HepG2 (cell line): ENCODE results near the gene MXI1. TPM values are rescaled to one million over a fixed set of nuclear protein-coding genes. Genes with fewer than 3 reads are reported as not detected.

Experiments used
- ATAC-seq: fragments of 200-7000 bp; cut with Tn5 transposase; 3 replicates; pipeline ENCODE4 v1.9.1; 2020; ENCODE audit warnings: mild to moderate bottlenecking, moderate library complexity
- BruUV-seq: library from RNA; stranded (reverse); fragments of 400-500 nt; replicated peaks from 2 replicates; lab custom pipeline; 2021; lab: Mats Ljungman, UMichigan
- CTCF ChIA-PET: fragments of 300-600 bp; formaldehyde crosslinking; extraction: SDS; loops from one replicate; lab custom pipeline; 2021; ENCODE audit warnings: low total read pairs, inconsistent platforms, low intra/inter-chr PET ratio; lab: Yijun Ruan, JAX
- POLR2A ChIA-PET: fragments of 350-600 bp; sonication (Branson Sonifier 250); formaldehyde crosslinking; loops from one replicate; lab custom pipeline; 2020; ENCODE audit warnings: antibody characterized with exemption, inconsistent platforms; lab: Yijun Ruan, JAX
- DNase-seq: peaks from one replicate; pipeline ENCODE4 v3.0.0-alpha.2; 2015; ENCODE audit warnings: low spot score
- FAIRE-seq: peaks from 3 replicates; lab custom pipeline; 2011; peaks lifted over from hg19 to GRCh38; lab: Jason Lieb, UNC
- H2AFZ ChIP-seq: one replicate; pipeline ENCODE4 v1.6.1; 2011; ENCODE audit warnings: low read length, inconsistent platforms
- H3K27ac ChIP-seq: fragments of 300-600 bp; 3 replicates; pipeline ENCODE4 v1.8.0; 2011; ENCODE audit warnings: mixed run types, mild to moderate bottlenecking, mixed read lengths, low read length, inconsistent platforms; ENCODE audit not compliant: insufficient read depth; ENCODE audit errors: extremely low read length
- H3K27me3 ChIP-seq, 2 experiments: fragments of 200-600 bp in 1 of 2; 2 replicates in 1 of 2; 3 replicates in 1 of 2; pipeline versions ENCODE4 v1.6.0 to v1.8.0; 2011; ENCODE audit warnings: low read length in 2 of 2, mild to moderate bottlenecking in 2 of 2, moderate library complexity in 2 of 2, inconsistent platforms in 1 of 2; ENCODE audit not compliant: insufficient read depth in 2 of 2, control insufficient read depth in 1 of 2
- H3K36me3 ChIP-seq, 2 experiments: fragments of 200-600 bp in 1 of 2; replicated peaks in 1 of 2; 2 replicates in 1 of 2; 3 replicates in 1 of 2; pipeline versions ENCODE4 v1.5.1 to v1.8.0; 2011; ENCODE audit warnings: low read length in 2 of 2, inconsistent platforms in 1 of 2; ENCODE audit not compliant: insufficient read depth in 2 of 2, control insufficient read depth in 1 of 2
- H3K4me1 ChIP-seq: 2 replicates; pipeline ENCODE4 v1.5.1; 2012; ENCODE audit warnings: low read length, inconsistent platforms; ENCODE audit not compliant: insufficient read depth
- H3K4me2 ChIP-seq: 2 replicates; pipeline ENCODE4 v1.6.0; 2011; ENCODE audit warnings: low read depth, low read length, inconsistent platforms
- H3K4me3 ChIP-seq, 3 experiments: fragments of 200-600 bp in 1 of 3; sonication (generic), shearing (Covaris generic) in 1 of 3; replicated peaks in 1 of 3; 2 replicates each; pipeline ENCODE4 v1.5.1; 2011 to 2016; ENCODE audit warnings: low read length in 3 of 3, inconsistent platforms in 2 of 3, low read depth in 2 of 3, mild to moderate bottlenecking in 2 of 3, control low read depth in 1 of 3, mixed read lengths in 1 of 3; ENCODE audit not compliant: insufficient read depth in 1 of 3
- H3K79me2 ChIP-seq: one replicate; pipeline ENCODE4 v1.6.1; 2011; ENCODE audit warnings: low read length, inconsistent platforms; ENCODE audit not compliant: insufficient read depth
- H3K9ac ChIP-seq: 2 replicates; pipeline ENCODE4 v1.6.0; 2011; ENCODE audit warnings: mild to moderate bottlenecking, low read depth, low read length, inconsistent platforms; ENCODE audit not compliant: insufficient read depth
- H3K9me3 ChIP-seq: 2 replicates; pipeline ENCODE4 v1.5.1; 2012; ENCODE audit warnings: mild to moderate bottlenecking, low read length
- H4K20me1 ChIP-seq: 2 replicates; pipeline ENCODE4 v1.6.0; 2011; ENCODE audit warnings: inconsistent platforms, mild to moderate bottlenecking, low read length, moderate library complexity; ENCODE audit not compliant: insufficient read depth
- ATAD3A ChIP-seq: sonication (generic); formaldehyde crosslinking; IDR thresholded peaks from 2 replicates; pipeline ENCODE4 v1.4.0; 2020; ENCODE audit warnings: missing genetic modification reagents
- CBX2 ChIP-seq, 2 experiments: fragments of 200-600 bp in 1 of 2; sonication (generic); formaldehyde crosslinking in 1 of 2; IDR thresholded peaks; 2 replicates each; pipeline versions ENCODE4 v1.7.0 to v1.8.1; 2018 to 2022; ENCODE audit warnings: low read depth in 2 of 2, low read length in 1 of 2, mild to moderate bottlenecking in 1 of 2, missing genetic modification reagents in 1 of 2
- CCDC6 ChIP-seq: sonication (generic); formaldehyde crosslinking; IDR thresholded peaks from 2 replicates; pipeline ENCODE4 v1.8.1; 2022; ENCODE audit warnings: mild to moderate bottlenecking, missing genetic modification reagents, moderate library complexity
- ELK4 ChIP-seq: sonication (generic); formaldehyde crosslinking; IDR thresholded peaks from 2 replicates; pipeline ENCODE4 v1.9.0; 2021; ENCODE audit warnings: missing genetic modification reagents, borderline replicate concordance
- HOXD1 ChIP-seq: sonication (generic); formaldehyde crosslinking; IDR thresholded peaks from 2 replicates; pipeline ENCODE4 v1.5.0; 2020; ENCODE audit warnings: missing genetic modification reagents
- IKZF1 ChIP-seq: fragments of 450-650 bp; IDR thresholded peaks from 2 replicates; pipeline ENCODE4 v1.7.1; 2016
- IRF9 ChIP-seq: sonication (generic); formaldehyde crosslinking; IDR thresholded peaks from 2 replicates; pipeline ENCODE4 v1.8.0; 2022; ENCODE audit warnings: missing genetic modification reagents, mild to moderate bottlenecking, borderline replicate concordance
- KMT2A ChIP-seq: sonication (generic); formaldehyde crosslinking; IDR thresholded peaks from 2 replicates; pipeline ENCODE4 v1.4.0; 2020; ENCODE audit warnings: missing genetic modification reagents
- MNT ChIP-seq: fragments of 450-650 bp; IDR thresholded peaks from 2 replicates; pipeline ENCODE4 v1.6.1; 2016
- MYPOP ChIP-seq: sonication (generic); formaldehyde crosslinking; IDR thresholded peaks from 2 replicates; pipeline ENCODE4 v1.8.1; 2023; ENCODE audit warnings: mild to moderate bottlenecking, moderate library complexity, missing genetic modification reagents
- RBM39 ChIP-seq: fragments of 200-400 bp; formaldehyde crosslinking; IDR thresholded peaks from one replicate; pipeline ENCODE4 v1.6.1; 2018; ENCODE audit warnings: antibody characterized with exemption, mild to moderate bottlenecking, low read depth, low read length; ENCODE audit not compliant: poor library complexity, severe bottlenecking
- SIX4 ChIP-seq: sonication (generic); formaldehyde crosslinking; IDR thresholded peaks from 2 replicates; pipeline ENCODE4 v1.4.0; 2020; ENCODE audit warnings: missing genetic modification reagents
- SNAI1 ChIP-seq: sonication (generic); formaldehyde crosslinking; IDR thresholded peaks from 2 replicates; pipeline ENCODE4 v1.5.0; 2020; ENCODE audit warnings: mild to moderate bottlenecking, missing genetic modification reagents, borderline replicate concordance
- ZBTB4 ChIP-seq: sonication (generic); formaldehyde crosslinking; IDR thresholded peaks from 2 replicates; pipeline ENCODE4 v1.4.0; 2020; ENCODE audit warnings: missing genetic modification reagents, mild to moderate bottlenecking, borderline replicate concordance
- ZNF136 ChIP-seq: sonication (generic); formaldehyde crosslinking; IDR thresholded peaks from 2 replicates; pipeline ENCODE4 v1.8.1; 2022; ENCODE audit warnings: low read depth, mild to moderate bottlenecking, moderate library complexity, missing genetic modification reagents
- ZNF234 ChIP-seq: sonication (generic); formaldehyde crosslinking; conservative IDR thresholded peaks from 2 replicates; pipeline ENCODE4 v1.5.1; 2020; ENCODE audit warnings: mild to moderate bottlenecking, missing genetic modification reagents
- ZNF788 ChIP-seq: sonication (generic); formaldehyde crosslinking; IDR thresholded peaks from 2 replicates; pipeline ENCODE4 v1.5.0; 2020; ENCODE audit warnings: mild to moderate bottlenecking, missing genetic modification reagents, borderline replicate concordance
- WGBS: methylation state at CpG from one replicate; pipeline ENCODE4 v1.1.6; 2017; ENCODE audit warnings: low lambda C conversion rate; 5-methylcytosine and 5-hydroxymethylcytosine counted together
- in situ Hi-C: cut with HindIII; loops from 2 replicates; pipeline ENCODE4 v1.10.0; 2017; ENCODE audit warnings: low pct_unique_long_range_greater_than_20kb; ENCODE audit not compliant: extremely low pct_ligation_motif_present
- intact Hi-C: fragments of 100-400 bp; cut with micrococcal nuclease; formaldehyde crosslinking; loops from one replicate; pipeline ENCODE4 v1.10.0; 2022; ENCODE audit not compliant: unreplicated experiment
- polyA plus RNA-seq, 8 experiments: library from polyadenylated mRNA; depleted of rRNA in 3 of 8; stranded (reverse) in 7 of 8; unstranded in 1 of 8; fragments of >200 nt; fragmentation: Illumina TruSeq in 4 of 8; extraction: Trizol in 4 of 8; gene quantifications; 2 replicates each; pipeline versions ENCODE4 v1.2.1 to v1.2.3, GENCODE V29; 2011 to 2016; ENCODE audit warnings: low read depth in 4 of 8, missing spikeins in 1 of 8, mixed read lengths in 1 of 8; ENCODE audit not compliant: insufficient read depth in 1 of 8
- total RNA-seq, 5 experiments: library from RNA; depleted of rRNA; stranded (reverse); fragments of >200 nt; fragmentation: Illumina TruSeq; extraction: Trizol; gene quantifications; 2 replicates each; pipeline ENCODE4 v1.2.3, GENCODE V29; 2016; ENCODE audit warnings: low read depth in 1 of 5

The MXI1 gene
- total and polyA plus RNA-seq, 2 of the 13 experiments (the other 11 are each of a cell fraction or from before 2014, with no cell fraction given) = 6.6 to 22.0 TPM

- DNase-seq = no peak
- WGBS = 93% methylated on average over 1 of the region's 1 CpG
- TF ChIP-seq KMT2A (CRISPR knock-in tag) = no peak
- TF ChIP-seq CCDC6 (CRISPR knock-in tag) = no peak
- no peak for TF ChIP-seq IKZF1
- no peak for TF ChIP-seq ZBTB4 (CRISPR knock-in tag)
- TF ChIP-seq ZNF234 = no peak
- no peak for TF ChIP-seq RBM39
- no peak for TF ChIP-seq SNAI1 (CRISPR knock-in tag)
- no peak for TF ChIP-seq HOXD1 (CRISPR knock-in tag)
- no peak for TF ChIP-seq CBX2 (IDR thresholded peaks at IDR 0.05; ENCODE audit: low read depth, low read length)
- no peak for TF ChIP-seq CBX2 (CRISPR knock-in tag; IDR thresholded peaks at IDR 0.05; ENCODE audit: low read depth)
- no peak for TF ChIP-seq MNT
- TF ChIP-seq ATAD3A = no peak
- TF ChIP-seq SIX4 (CRISPR knock-in tag) = no peak
- TF ChIP-seq ZNF788 (CRISPR knock-in tag) = no peak
- no peak for TF ChIP-seq MYPOP (CRISPR knock-in tag)
- no peak for TF ChIP-seq ELK4 (CRISPR knock-in tag)
- no peak for TF ChIP-seq IRF9 (CRISPR knock-in tag)
- TF ChIP-seq ZNF136 = no peak
Measured at GRCh38 chr10:110229155-110229554, 21.8 kb downstream of the MXI1 start.

More at GRCh38 chr10:110229155-110229554, 21.8 kb downstream of the MXI1 start:
- no peaks in the 10 kb centered on the region for H3K9me3 ChIP-seq
- no peak overlapping the region for H3K4me2 ChIP-seq
- ATAC-seq (no peak), FAIRE-seq (no peak)
- H3K4me1 ChIP-seq = peaks cover 7% of the 10 kb centered on the region
- POLR2A ChIA-PET = no interaction called here
- in situ Hi-C loops = no loop called here
- TSS peak; percentile 58 for BruUV-seq
- intact Hi-C loops = loop anchor here (5.0 kb wide), 1 partner anchor 338 kb away; the partner anchor contains the start of gene SMC3
- no peak overlapping the region for H3K27ac ChIP-seq
- CTCF ChIA-PET = no interaction called here
- H2AFZ ChIP-seq = no peak overlapping the region
- H3K27me3 ChIP-seq = no peaks in the 10 kb centered on the region
- H3K36me3 ChIP-seq = peaks cover 4 to 19% of the 10 kb centered on the region in 2 experiments; a peak in 4 of 5 replicates
- H3K9ac ChIP-seq = no peak overlapping the region
- no peaks in the 10 kb centered on the region for H3K79me2 ChIP-seq
- H4K20me1 ChIP-seq = no peaks in the 10 kb centered on the region; the same call in 1 of the 2 replicates
- H3K4me3 ChIP-seq = no peak overlapping the region
